ENCODE measurements around the gene NDOR1. TPM values are rescaled to one million over a fixed set of nuclear protein-coding genes. Genes with fewer than 3 reads are reported as not detected.
A peak's percentile ranks its signal among the peaks of the same experiment; 100 is the strongest.
"Not testable (repeated sequence)": the region's sequence is repeated elsewhere in the genome, so short reads cannot be mapped to it uniquely, and the experiment has no call there.

The NDOR1 gene
- total RNA-seq, 1 experiment from 2014 or later, result 6.5 TPM

- DNase-seq (ENCODE audit: low read depth in 1 of 2, low spot score in 2 of 2), result peak; percentile 71 to 86
- no peaks in the 10 kb centered on the region for H3K9me3 ChIP-seq (replicated peaks)
- peaks cover 11% of the 10 kb centered on the region for H3K4me1 ChIP-seq (replicated peaks)
- peaks cover 2% of the 10 kb centered on the region for H3K36me3 ChIP-seq
- H3K4me3 ChIP-seq, result no peak overlapping the region
- H3K27ac ChIP-seq, result no peak overlapping the region
- peaks cover 26% of the 10 kb centered on the region for H3K27me3 ChIP-seq (replicated peaks)
Measured at GRCh38 chr9:137236238-137236935, 30.9 kb downstream of the NDOR1 start.

- peaks cover 7% of the 10 kb centered on the region for H3K36me3 ChIP-seq
- no peak overlapping the region for H3K27ac ChIP-seq
- peaks cover 11% of the 10 kb centered on the region for H3K4me1 ChIP-seq (replicated peaks)
- H3K27me3 ChIP-seq (replicated peaks), result peaks cover 21% of the 10 kb centered on the region
- no peak overlapping the region for H3K4me3 ChIP-seq
- DNase-seq (ENCODE audit: low read depth in 1 of 2, low spot score in 2 of 2), result no peak
- no peaks in the 10 kb centered on the region for H3K9me3 ChIP-seq (replicated peaks)
Measured at GRCh38 chr9:137236936-137237421, 31.5 kb downstream of the NDOR1 start.

- Histone ChIP-seq H3K27me3 (replicated peaks) (peaks cover 11% of the 10 kb centered on the region), H3K27ac (no peak overlapping the region), H3K36me3 (peaks cover 18% of the 10 kb centered on the region), H3K9me3 (replicated peaks) (no peaks in the 10 kb centered on the region), H3K4me3 (no peak overlapping the region), H3K4me1 (replicated peaks) (peaks cover 20% of the 10 kb centered on the region)
- DNase-seq (ENCODE audit: low read depth in 1 of 2, low spot score in 2 of 2), result no peak
Measured at GRCh38 chr9:137237759-137238726, 32.5 kb downstream of the NDOR1 start.

DNA sequence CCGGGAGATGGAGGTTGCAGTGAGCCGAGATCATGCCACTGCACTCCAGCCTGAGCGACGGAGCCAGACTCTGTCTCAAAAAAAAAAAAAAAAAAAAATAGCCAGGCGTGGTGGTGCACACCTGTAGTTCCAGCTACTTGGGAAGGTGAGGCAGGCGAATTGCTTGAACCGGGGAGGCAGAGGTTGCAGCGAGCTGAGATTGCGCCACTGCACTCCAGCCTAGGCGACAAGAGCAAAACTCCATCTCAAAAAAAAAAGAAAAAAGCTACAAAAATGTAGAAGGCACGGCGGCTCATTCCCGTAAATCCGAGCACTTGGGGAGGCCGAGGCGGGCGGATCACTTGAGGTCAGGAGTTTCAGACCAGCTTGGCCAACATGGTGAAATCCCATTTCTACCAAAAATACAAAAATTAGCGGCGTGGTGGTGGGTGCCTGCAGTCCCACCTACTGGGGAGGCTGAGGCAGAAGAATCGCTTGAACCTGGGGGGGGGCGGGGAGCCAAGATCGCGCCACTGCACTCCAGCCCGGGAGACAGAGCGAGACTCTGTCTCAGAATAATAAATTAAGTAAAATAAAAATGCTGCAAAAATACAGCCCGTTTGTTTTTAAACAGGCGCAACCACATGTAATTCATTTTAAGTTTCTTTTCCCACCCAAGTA is 34.2 kb downstream of the NDOR1 start:
- not testable (repeated sequence) for DNase-seq (ENCODE audit: low read depth in 1 of 2, low spot score in 2 of 2); H3K9me3 ChIP-seq (replicated peaks); H3K27me3 ChIP-seq (replicated peaks)
- Histone ChIP-seq H3K27ac (peak overlapping the region; percentile 83), H3K4me1 (replicated peaks) (peaks cover 29% of the 10 kb centered on the region), H3K4me3 (peak overlapping the region; percentile 63), H3K36me3 (peaks cover 31% of the 10 kb centered on the region)

GRCh38 chr9:137240318-137240840 is 34.9 kb downstream of the NDOR1 start:
- Histone ChIP-seq H3K27ac (peak overlapping the region; percentile 83), H3K9me3 (replicated peaks) (no peaks in the 10 kb centered on the region), H3K4me3 (peak overlapping the region; percentile 63), H3K36me3 (peaks cover 31% of the 10 kb centered on the region), H3K4me1 (replicated peaks) (peaks cover 29% of the 10 kb centered on the region), H3K27me3 (replicated peaks) (no peaks in the 10 kb centered on the region)
- peak in 1 of 2 experiments; percentile 69 for DNase-seq (ENCODE audit: low read depth in 1 of 2, low spot score in 2 of 2)

DNA sequence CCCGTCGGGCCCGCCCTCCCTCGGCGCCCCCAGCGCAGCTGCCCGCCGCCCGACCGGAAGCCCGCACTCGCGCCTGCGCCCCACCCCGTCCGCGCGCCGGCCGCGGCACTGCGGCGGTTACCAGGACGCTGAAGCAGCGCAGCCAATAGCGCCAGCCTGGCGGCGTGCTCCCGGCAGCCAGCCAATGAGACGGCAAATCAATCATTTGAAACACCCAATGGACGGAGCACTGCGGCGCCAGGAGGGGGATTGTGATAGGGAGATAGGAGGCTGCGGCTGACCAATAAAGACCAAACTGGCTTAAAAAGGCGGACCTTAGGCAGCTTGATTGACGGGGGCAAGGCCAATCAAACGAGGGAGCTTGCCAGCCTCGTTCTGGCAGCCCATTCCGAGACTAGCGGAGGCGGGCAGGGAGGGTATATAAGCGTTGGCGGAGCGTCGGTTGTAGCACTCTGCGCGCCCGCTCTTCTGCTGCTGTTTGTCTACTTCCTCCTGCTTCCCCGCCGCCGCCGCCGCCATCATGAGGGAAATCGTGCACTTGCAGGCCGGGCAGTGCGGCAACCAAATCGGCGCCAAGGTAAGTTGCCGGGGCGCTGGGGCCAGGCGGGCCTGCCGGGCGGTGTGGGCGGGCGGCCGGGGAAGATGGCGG is 35.5 kb downstream of the NDOR1 start, which contains the start of gene TUBB4B:
TUBB4B (plus strand) TSS at position 447 of the 649 bp plus-strand sequence; CDS start at position 521, 74 bp downstream.
- H3K36me3 ChIP-seq, result peaks cover 31% of the 10 kb centered on the region
- H3K9me3 ChIP-seq (replicated peaks), result no peaks in the 10 kb centered on the region
- H3K27me3 ChIP-seq (replicated peaks), result no peaks in the 10 kb centered on the region
- peak; percentile 99 for DNase-seq (ENCODE audit: low read depth in 1 of 2, low spot score in 2 of 2)
- peak within 1 kb of the TSS; percentile 82 for H3K4me3 ChIP-seq
- H3K27ac ChIP-seq, result peak within 1 kb of the TSS; percentile 83
- H3K4me1 ChIP-seq (replicated peaks), result peaks cover 29% of the 10 kb centered on the region

DNA sequence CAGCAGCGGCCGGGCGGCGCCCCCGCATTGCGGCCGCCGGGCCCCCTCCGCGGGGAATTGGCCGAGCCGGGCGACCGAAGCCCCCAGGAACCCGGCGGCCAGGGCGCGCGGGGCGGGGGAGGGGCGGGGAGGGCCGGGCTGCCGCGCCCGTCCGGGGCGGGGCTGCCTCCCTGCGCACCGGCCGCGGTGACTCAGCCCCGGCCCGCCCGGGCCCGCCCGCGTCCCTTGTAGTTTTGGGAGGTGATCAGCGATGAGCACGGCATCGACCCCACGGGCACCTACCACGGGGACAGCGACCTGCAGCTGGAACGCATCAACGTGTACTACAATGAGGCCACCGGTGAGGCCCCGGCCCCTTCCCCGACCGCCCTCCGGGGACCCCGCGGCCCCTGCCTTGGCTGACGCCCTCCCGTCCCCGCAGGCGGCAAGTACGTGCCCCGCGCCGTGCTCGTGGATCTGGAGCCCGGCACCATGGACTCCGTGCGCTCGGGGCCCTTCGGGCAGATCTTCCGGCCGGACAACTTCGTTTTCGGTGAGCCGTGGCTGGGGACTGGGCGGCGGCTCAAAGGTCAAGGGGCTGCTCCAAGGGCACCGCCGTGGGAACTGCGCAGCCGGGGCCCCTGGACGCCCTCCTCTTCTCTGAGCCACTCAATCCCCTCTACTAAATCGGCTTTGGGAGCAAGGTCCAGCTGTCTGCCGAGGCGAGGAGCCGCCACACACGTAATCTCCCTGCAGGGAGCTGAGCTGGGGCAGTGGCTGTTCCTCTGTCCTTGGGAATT is 36.2 kb downstream of the NDOR1 start:
- H3K4me1 ChIP-seq (replicated peaks), result peaks cover 25% of the 10 kb centered on the region
- H3K9me3 ChIP-seq (replicated peaks), result no peaks in the 10 kb centered on the region
- peak overlapping the region; percentile 82 for H3K4me3 ChIP-seq
- H3K36me3 ChIP-seq, result peaks cover 31% of the 10 kb centered on the region
- peak overlapping the region; percentile 70 for H3K27ac ChIP-seq
- no peaks in the 10 kb centered on the region for H3K27me3 ChIP-seq (replicated peaks)
- DNase-seq (ENCODE audit: low read depth in 1 of 2, low spot score in 2 of 2), result no peak

DNA sequence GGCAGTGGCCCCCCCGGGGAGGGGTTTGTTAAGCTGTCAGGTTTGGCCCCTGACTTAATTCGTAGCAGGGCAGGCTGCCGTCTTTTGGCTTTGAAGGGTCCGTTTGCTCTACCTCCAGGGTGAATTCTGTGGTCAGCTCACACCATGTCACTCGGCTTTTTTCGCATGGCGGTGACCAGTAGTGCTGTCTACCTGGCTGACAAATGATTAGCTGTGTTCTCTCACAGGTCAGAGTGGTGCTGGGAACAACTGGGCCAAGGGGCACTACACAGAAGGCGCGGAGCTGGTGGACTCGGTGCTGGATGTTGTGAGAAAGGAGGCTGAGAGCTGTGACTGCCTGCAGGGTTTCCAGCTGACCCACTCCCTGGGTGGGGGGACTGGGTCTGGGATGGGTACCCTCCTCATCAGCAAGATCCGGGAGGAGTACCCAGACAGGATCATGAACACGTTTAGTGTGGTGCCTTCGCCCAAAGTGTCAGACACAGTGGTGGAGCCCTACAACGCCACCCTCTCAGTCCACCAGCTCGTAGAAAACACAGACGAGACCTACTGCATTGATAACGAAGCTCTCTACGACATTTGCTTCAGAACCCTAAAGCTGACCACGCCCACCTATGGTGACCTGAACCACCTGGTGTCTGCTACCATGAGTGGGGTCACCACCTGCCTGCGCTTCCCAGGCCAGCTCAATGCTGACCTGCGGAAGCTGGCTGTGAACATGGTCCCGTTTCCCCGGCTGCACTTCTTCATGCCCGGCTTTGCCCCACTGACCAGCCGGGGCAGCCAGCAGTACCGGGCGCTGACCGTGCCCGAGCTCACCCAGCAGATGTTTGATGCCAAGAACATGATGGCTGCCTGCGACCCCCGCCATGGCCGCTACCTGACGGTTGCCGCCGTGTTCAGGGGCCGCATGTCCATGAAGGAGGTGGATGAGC is 37.0 kb downstream of the NDOR1 start:
- peaks cover 31% of the 10 kb centered on the region for H3K36me3 ChIP-seq
- H3K4me3 ChIP-seq, result peak overlapping the region; percentile 82
- peaks cover 22% of the 10 kb centered on the region for H3K4me1 ChIP-seq (replicated peaks)
- no peaks in the 10 kb centered on the region for H3K27me3 ChIP-seq (replicated peaks)
- no peak for DNase-seq (ENCODE audit: low read depth in 1 of 2, low spot score in 2 of 2)
- H3K27ac ChIP-seq, result no peak overlapping the region
- no peaks in the 10 kb centered on the region for H3K9me3 ChIP-seq (replicated peaks)

GRCh38 chr9:137243266-137243625 is 37.7 kb downstream of the NDOR1 start:
- peaks cover 22% of the 10 kb centered on the region for H3K4me1 ChIP-seq (replicated peaks)
- H3K4me3 ChIP-seq, result peak overlapping the region; percentile 82
- not testable (repeated sequence) for H3K9me3 ChIP-seq (replicated peaks); H3K27ac ChIP-seq; DNase-seq (ENCODE audit: low read depth in 1 of 2, low spot score in 2 of 2); H3K27me3 ChIP-seq (replicated peaks)
- peaks cover 31% of the 10 kb centered on the region for H3K36me3 ChIP-seq

DNA sequence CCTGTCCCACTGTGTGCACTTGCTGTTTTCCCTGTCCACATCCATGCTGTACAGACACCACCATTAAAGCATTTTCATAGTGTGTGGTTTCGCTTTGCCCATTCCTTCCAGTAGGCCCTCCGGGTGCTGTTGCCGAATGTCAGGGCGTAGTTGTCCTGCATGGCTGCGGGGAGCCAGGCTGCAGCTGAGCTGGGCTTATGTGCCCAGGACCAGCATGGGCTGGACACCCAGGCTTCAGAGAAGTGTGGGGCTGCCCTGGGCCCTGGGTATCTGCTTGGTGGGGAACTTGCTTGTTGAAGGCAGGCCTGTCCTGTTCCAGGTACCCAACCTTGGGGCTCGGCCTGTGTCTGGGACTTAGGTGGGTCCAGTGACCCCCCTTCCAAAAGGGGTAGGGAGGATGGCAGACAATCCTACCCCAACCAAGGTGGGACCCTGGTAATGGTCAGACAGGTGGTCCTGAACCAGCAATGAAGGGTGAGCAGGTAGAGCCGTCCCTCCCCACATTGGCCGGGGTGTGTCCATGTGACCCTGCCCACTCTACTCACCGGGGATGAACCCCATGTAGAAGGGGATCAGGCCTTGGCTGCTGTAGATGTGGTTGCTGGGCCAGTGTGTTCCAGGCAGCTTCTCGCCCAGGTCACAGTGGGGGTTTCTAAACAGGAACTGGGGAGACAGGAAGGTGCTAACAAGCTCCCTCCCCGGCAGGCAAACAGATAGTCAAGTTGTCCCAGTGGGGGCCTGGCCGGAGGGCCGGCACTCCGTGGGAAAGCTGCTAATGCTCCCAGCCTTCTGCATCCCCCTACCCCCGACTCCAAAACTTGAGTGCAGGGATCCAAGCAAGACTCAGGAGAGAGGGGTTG is 38.4 kb downstream of the NDOR1 start:
- Histone ChIP-seq H3K9me3 (replicated peaks) (no peaks in the 10 kb centered on the region), H3K4me3 (no peak overlapping the region), H3K27ac (no peak overlapping the region), H3K27me3 (replicated peaks) (no peaks in the 10 kb centered on the region), H3K36me3 (peaks cover 31% of the 10 kb centered on the region), H3K4me1 (replicated peaks) (peaks cover 22% of the 10 kb centered on the region)
- DNase-seq (ENCODE audit: low read depth in 1 of 2, low spot score in 2 of 2), result no peak

Data from SJSA1 (cell line).